ENCODE data around the gene PUDP. TPM values are rescaled to one million over a fixed set of nuclear protein-coding genes. Genes with fewer than 3 reads are reported as not detected.

Gene PUDP
- total RNA-seq, 4 donors from 2014 or later: 5.5 to 15.5 (median 11.9) TPM

GRCh38 chrX:7159149-7159861 is 11.4 kb upstream of the PUDP start:
- TF ChIP-seq CTCF (IDR thresholded peaks at IDR 0.05): no peak
- ATAC-seq (ENCODE audit: low FRiP score) (no peak), DNase-seq (ENCODE audit: low spot score) (no peak)

GRCh38 chrX:7158468-7158990 is 10.6 kb upstream of the PUDP start:
- TF ChIP-seq CTCF (IDR thresholded peaks at IDR 0.05): no peak
- ATAC-seq (ENCODE audit: low FRiP score) (no peak), DNase-seq (ENCODE audit: low spot score) (no peak)

DNA sequence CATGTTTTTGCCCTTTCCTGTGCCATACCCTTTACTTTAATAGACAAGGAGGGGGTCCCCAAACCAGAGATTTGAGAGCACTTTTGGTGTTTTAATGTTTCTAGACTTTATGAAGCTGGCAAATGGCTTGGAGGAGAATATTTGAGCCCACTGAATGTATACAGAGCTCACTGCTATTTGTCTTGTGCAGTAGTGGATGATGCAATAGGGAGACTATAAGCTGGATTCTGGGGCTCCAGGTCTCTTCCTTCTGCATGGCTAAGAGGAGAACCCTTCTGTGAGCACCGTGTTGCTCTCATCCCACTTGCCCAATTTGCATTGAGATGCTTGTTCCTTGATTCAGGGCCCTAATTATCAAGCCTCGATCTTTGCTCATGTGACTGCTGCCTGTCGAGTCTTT is 8.9 kb upstream of the PUDP start:
- DNase-seq (ENCODE audit: low spot score) (no peak), ATAC-seq (ENCODE audit: low FRiP score) (no peak)
- TF ChIP-seq CTCF (IDR thresholded peaks at IDR 0.05): no peak

GRCh38 chrX:7155163-7155562 is 7.2 kb upstream of the PUDP start:
- DNase-seq (ENCODE audit: low spot score) (no peak), ATAC-seq (ENCODE audit: low FRiP score) (no peak)

GRCh38 chrX:7154041-7154597 is 6.2 kb upstream of the PUDP start:
- no peak for TF ChIP-seq CTCF (IDR thresholded peaks at IDR 0.05)
- DNase-seq (ENCODE audit: low spot score): no peak
- no peak for ATAC-seq (ENCODE audit: low FRiP score)

More at GRCh38 chrX:7155163-7155562, 7.2 kb upstream of the PUDP start:
- TF ChIP-seq CTCF (IDR thresholded peaks at IDR 0.05): no peak

DNA sequence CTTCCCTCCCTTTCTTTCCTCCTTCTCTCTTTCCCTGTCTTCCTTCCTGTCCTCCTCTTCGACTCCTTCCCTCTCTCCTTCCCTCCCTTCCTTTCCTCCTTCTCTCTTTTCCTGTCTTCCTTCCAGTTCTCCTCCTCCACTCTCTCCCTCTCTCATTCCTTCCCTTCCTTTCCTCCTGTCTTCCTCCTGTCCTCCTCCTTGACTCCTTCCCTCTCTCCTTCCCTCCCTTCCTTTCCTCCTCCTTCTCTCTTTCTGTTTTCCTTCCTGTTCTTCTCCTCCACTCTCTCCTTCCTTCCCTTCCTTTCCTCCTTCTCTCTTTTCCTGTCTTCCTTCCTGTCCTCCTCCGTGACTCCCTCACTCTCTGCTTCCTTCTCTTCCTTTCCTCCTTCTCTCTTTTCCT is 5.3 kb upstream of the PUDP start:
- no peak for TF ChIP-seq CTCF (IDR thresholded peaks at IDR 0.05)
- DNase-seq (ENCODE audit: low spot score) (no peak), ATAC-seq (ENCODE audit: low FRiP score) (no peak)

GRCh38 chrX:7149411-7149810 is 1.5 kb upstream of the PUDP start:
- TF ChIP-seq CTCF (IDR thresholded peaks at IDR 0.05): no peak
- DNase-seq (ENCODE audit: low spot score) (no peak), ATAC-seq (ENCODE audit: low FRiP score) (no peak)

Measured in omental fat pad (tissue), 4 donors.